A549 treated with CORT108297 at 1 μM for 4 hours (cell line): ENCODE data around the gene TOR4A. TPM values are rescaled to one million over a fixed set of nuclear protein-coding genes. Genes with fewer than 3 reads are reported as not detected.

ENCODE experiments used
- total RNA-seq: library from RNA; stranded (reverse); fragments of 200-300 nt; extraction: Qiagen RNA extraction; gene quantifications from 5 replicates; pipeline ENCODE4 v1.2.3, GENCODE V29; 2022

TOR4A gene
- 17.1 to 31.6 TPM (median 26.1 TPM) in 5 replicates for total RNA-seq

GRCh38 chr9:137277329-137278041, at the start of gene TOR4A:
Gene TOR4A (plus strand): TSS chr9:137277726. CDS start chr9:137278690, 964 bp downstream.

GRCh38 chr9:137230705-137231371, 46.7 kb upstream of the TOR4A start, which contains the start of gene SLC34A3:
Gene SLC34A3 (plus strand): TSS chr9:137230901. CDS start chr9:137231703, 802 bp downstream.

GRCh38 chr9:137240841-137241489, 36.6 kb upstream of the TOR4A start, which contains the start of gene TUBB4B:
Gene TUBB4B (plus strand): TSS chr9:137241287. CDS start chr9:137241361, 74 bp downstream.

GRCh38 chr9:137251194-137251461, 26.4 kb upstream of the TOR4A start, which contains the start of gene STPG3:
Gene STPG3 (plus strand): TSS chr9:137251286. CDS start chr9:137251287, 1 bp downstream.

GRCh38 chr9:137254624-137255447, 22.7 kb upstream of the TOR4A start, which contains the start of gene NELFB:
Gene NELFB (plus strand): TSS chr9:137255327.

GRCh38 chr9:137302118-137302448, 24.6 kb downstream of the TOR4A start, which contains the start of gene NRARP:
Gene NRARP (minus strand): TSS chr9:137302271. CDS start chr9:137301928, 343 bp downstream.

Other genes starting within 250 kb of the TOR4A start
- 20.4 to 30.4 TPM (median 27.8 TPM) in 5 replicates for gene ABCA2, start 249.5 kb upstream of the TOR4A start, total RNA-seq
- gene FUT7, start 245.6 kb upstream of the TOR4A start, total RNA-seq: 0.08 to 0.09 TPM in 2 of 5 replicates, not detected in the others
- gene NPDC1, start 231.5 kb upstream of the TOR4A start, total RNA-seq: 41.2 to 91.4 TPM (median 89.1 TPM) in 5 replicates
- gene ENTPD2, start 223.7 kb upstream of the TOR4A start, total RNA-seq: 0.63 to 1.4 TPM (median 0.95 TPM) in 5 replicates
- gene SAPCD2, start 207.2 kb upstream of the TOR4A start, total RNA-seq: 15.2 to 28.2 TPM (median 25.3 TPM) in 5 replicates
- gene UAP1L1, start 200.2 kb upstream of the TOR4A start, total RNA-seq: 9.5 to 17.0 TPM (median 12.6 TPM) in 5 replicates
- gene MAN1B1, start 190.7 kb upstream of the TOR4A start, total RNA-seq: 42.2 to 55.4 TPM (median 51.2 TPM) in 5 replicates
- 72.4 to 138 TPM (median 129 TPM) in 5 replicates for gene DPP7, start 163.0 kb upstream of the TOR4A start, total RNA-seq
- 0.22 to 0.94 TPM (median 0.34 TPM) in 5 replicates for gene GRIN1, start 138.6 kb upstream of the TOR4A start, total RNA-seq
- gene LRRC26, start 107.7 kb upstream of the TOR4A start, total RNA-seq: 0.61 to 2.2 TPM (median 1.4 TPM) in 5 replicates
- gene TMEM210, start 105.7 kb upstream of the TOR4A start, total RNA-seq: not detected in 5 replicates
- gene ANAPC2, start 89.2 kb upstream of the TOR4A start, total RNA-seq: 24.9 to 40.7 TPM (median 36.9 TPM) in 5 replicates
- 102 to 161 TPM (median 150 TPM) in 5 replicates for gene SSNA1, start 89.0 kb upstream of the TOR4A start, total RNA-seq
- gene TPRN, start 77.0 kb upstream of the TOR4A start, total RNA-seq: 6.2 to 10.5 TPM (median 10.1 TPM) in 5 replicates
- gene TMEM203, start 72.1 kb upstream of the TOR4A start, total RNA-seq: 35.3 to 48.6 TPM (median 45.8 TPM) in 5 replicates
- gene NDOR1, start 72.0 kb upstream of the TOR4A start, total RNA-seq: 11.5 to 21.6 TPM (median 18.2 TPM) in 5 replicates
- 0.95 to 2.7 TPM (median 2.2 TPM) in 5 replicates for gene RNF208, start 55.5 kb upstream of the TOR4A start, total RNA-seq
- 2.7 to 5.0 TPM (median 4.3 TPM) in 5 replicates for gene CYSRT1, start 52.6 kb upstream of the TOR4A start, total RNA-seq
- 0.09 to 0.24 TPM (median 0.14 TPM) in 5 replicates for gene RNF224, start 50.2 kb upstream of the TOR4A start, total RNA-seq
- 0.07 to 0.14 TPM (median 0.10 TPM) in 4 of 5 replicates, not detected in the other for gene SLC34A3, start 46.8 kb upstream of the TOR4A start, total RNA-seq
- gene TUBB4B, start 36.4 kb upstream of the TOR4A start, total RNA-seq: 616 to 807 TPM (median 766 TPM) in 5 replicates
- 0.07 TPM in 1 of 5 replicates, not detected in the others for gene STPG3, start 26.4 kb upstream of the TOR4A start, total RNA-seq
- gene NELFB, start 22.4 kb upstream of the TOR4A start, total RNA-seq: 42.6 to 62.4 TPM (median 57.8 TPM) in 5 replicates
- 2.8 to 7.8 TPM (median 4.8 TPM) in 5 replicates for gene NRARP, start 24.5 kb downstream of the TOR4A start, total RNA-seq
- 4.9 to 7.8 TPM (median 7.0 TPM) in 5 replicates for gene EXD3, start 145.4 kb downstream of the TOR4A start, total RNA-seq
- gene NOXA1, start 145.7 kb downstream of the TOR4A start, total RNA-seq: 0.78 to 2.3 TPM (median 2.0 TPM) in 5 replicates
- 0.21 to 0.27 TPM (median 0.24 TPM) in 5 replicates for gene ENTPD8, start 163.6 kb downstream of the TOR4A start, total RNA-seq
- gene NSMF, start 181.6 kb downstream of the TOR4A start, total RNA-seq: 30.7 to 47.3 TPM (median 43.7 TPM) in 5 replicates